MM.1S (cell line): ENCODE measurements around the gene WASL.
"Not testable (repeated sequence)": the region's sequence is repeated elsewhere in the genome, so short reads cannot be mapped to it uniquely, and the experiment has no call there.

Source experiments
- EZH2 ChIP-seq: fragments of 300-600 bp; sonication (generic); optimal IDR thresholded peaks from 2 replicates; pipeline ENCODE3; 2017; ENCODE audit warnings: low read depth, mild to moderate bottlenecking, antibody characterized with exemption, low read length, mixed read lengths
- TF ChIP-seq, protein P1 (sequence below): fragments of 300-600 bp; sonication (generic); IDR thresholded peaks from 2 replicates; pipeline ENCODE4 v1.5.1; 2016; ENCODE audit warnings: antibody characterized with exemption, low read length, mixed read lengths

DNA sequence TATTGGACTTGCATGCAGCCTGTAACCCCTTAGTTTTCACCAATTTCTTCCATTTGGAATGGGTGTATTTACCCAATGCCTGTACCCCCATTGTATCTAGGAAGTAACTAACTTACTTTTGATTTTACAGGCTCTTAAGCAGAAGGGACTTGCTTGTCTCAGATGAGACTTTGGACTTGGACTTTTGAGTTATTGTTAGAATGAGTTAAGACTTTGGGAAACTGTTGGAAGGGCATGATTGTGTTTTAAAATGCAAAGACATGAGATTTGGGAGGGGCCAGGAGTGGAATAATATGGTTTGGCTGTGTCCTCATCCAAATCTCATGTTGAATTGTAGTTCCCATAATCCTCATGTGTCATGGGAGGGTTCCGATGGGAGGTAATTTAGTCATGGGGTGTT lies 46.3 kb upstream of the WASL start:
- not testable (repeated sequence) for TF ChIP-seq EZH2
- TF ChIP-seq, protein P1, sequence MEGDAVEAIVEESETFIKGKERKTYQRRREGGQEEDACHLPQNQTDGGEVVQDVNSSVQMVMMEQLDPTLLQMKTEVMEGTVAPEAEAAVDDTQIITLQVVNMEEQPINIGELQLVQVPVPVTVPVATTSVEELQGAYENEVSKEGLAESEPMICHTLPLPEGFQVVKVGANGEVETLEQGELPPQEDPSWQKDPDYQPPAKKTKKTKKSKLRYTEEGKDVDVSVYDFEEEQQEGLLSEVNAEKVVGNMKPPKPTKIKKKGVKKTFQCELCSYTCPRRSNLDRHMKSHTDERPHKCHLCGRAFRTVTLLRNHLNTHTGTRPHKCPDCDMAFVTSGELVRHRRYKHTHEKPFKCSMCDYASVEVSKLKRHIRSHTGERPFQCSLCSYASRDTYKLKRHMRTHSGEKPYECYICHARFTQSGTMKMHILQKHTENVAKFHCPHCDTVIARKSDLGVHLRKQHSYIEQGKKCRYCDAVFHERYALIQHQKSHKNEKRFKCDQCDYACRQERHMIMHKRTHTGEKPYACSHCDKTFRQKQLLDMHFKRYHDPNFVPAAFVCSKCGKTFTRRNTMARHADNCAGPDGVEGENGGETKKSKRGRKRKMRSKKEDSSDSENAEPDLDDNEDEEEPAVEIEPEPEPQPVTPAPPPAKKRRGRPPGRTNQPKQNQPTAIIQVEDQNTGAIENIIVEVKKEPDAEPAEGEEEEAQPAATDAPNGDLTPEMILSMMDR = not testable (repeated sequence)
